Activated T-cell treated with anti-CD3 and anti-CD28 coated beads for 4 hours (primary cell): ENCODE measurements around the gene ADAMTS15.

Experiments
- DNase-seq: peaks from one replicate; pipeline ENCODE4 v3.0.0-alpha.2; 2020

ADAMTS15 gene

GRCh38 chr11:130418210-130418609, 30.2 kb upstream of the ADAMTS15 start:
- DNase-seq, result no peak

GRCh38 chr11:130418756-130419155, 29.7 kb upstream of the ADAMTS15 start:
- no peak for DNase-seq

GRCh38 chr11:130420478-130421198, 27.8 kb upstream of the ADAMTS15 start:
- no peak for DNase-seq

GRCh38 chr11:130421199-130421585, 27.3 kb upstream of the ADAMTS15 start:
- DNase-seq, result no peak

- no peak for DNase-seq
Measured at GRCh38 chr11:130421697-130422096, 26.7 kb upstream of the ADAMTS15 start.

GRCh38 chr11:130422251-130422995, 26.0 kb upstream of the ADAMTS15 start:
- DNase-seq, result no peak

GRCh38 chr11:130423541-130424142, 24.8 kb upstream of the ADAMTS15 start:
- DNase-seq, result no peak

- no peak for DNase-seq
Measured at GRCh38 chr11:130424613-130425140, 23.8 kb upstream of the ADAMTS15 start.

GRCh38 chr11:130425156-130425555, 23.3 kb upstream of the ADAMTS15 start:
- DNase-seq, result no peak

GRCh38 chr11:130426223-130426836, 22.1 kb upstream of the ADAMTS15 start:
- no peak for DNase-seq

GRCh38 chr11:130426837-130427341, 21.6 kb upstream of the ADAMTS15 start:
- no peak for DNase-seq

- no peak for DNase-seq
Measured at GRCh38 chr11:130427581-130428315, 20.7 kb upstream of the ADAMTS15 start.

- no peak for DNase-seq
Measured at GRCh38 chr11:130428316-130429119, 19.9 kb upstream of the ADAMTS15 start, which contains the start of gene ADAMTS8. ADAMTS8 (minus strand) TSS chr11:130428609; CDS start chr11:130428286, 323 bp downstream.

GRCh38 chr11:130429120-130429681, 19.2 kb upstream of the ADAMTS15 start:
- no peak for DNase-seq

- DNase-seq, result no peak
Measured at GRCh38 chr11:130429983-130430382, 18.5 kb upstream of the ADAMTS15 start.

GRCh38 chr11:130431331-130431773, 17.1 kb upstream of the ADAMTS15 start:
- DNase-seq, result peak; percentile 59

GRCh38 chr11:130431801-130432200, 16.6 kb upstream of the ADAMTS15 start:
- DNase-seq, result no peak

- DNase-seq, result no peak
Measured at GRCh38 chr11:130433357-130433756, 15.1 kb upstream of the ADAMTS15 start.

- peak; percentile 53 for DNase-seq
Measured at GRCh38 chr11:130434521-130435223, 13.8 kb upstream of the ADAMTS15 start.

- no peak for DNase-seq
Measured at GRCh38 chr11:130435671-130436070, 12.8 kb upstream of the ADAMTS15 start.
